Measurements from ENCODE around the gene BPIFB4.

BPIFB4 gene

GRCh38 chr20:33062105-33062824, 17.2 kb upstream of the BPIFB4 start:
- no peak for DNase-seq (ENCODE audit: low read depth)

GRCh38 chr20:33062825-33063149, 16.7 kb upstream of the BPIFB4 start:
- DNase-seq (ENCODE audit: low read depth), result no peak

- DNase-seq (ENCODE audit: low read depth), result no peak
Observed at GRCh38 chr20:33063271-33063670, 16.2 kb upstream of the BPIFB4 start.

- no peak for DNase-seq (ENCODE audit: low read depth)
Observed at GRCh38 chr20:33064572-33065287, 14.7 kb upstream of the BPIFB4 start.

- no peak for DNase-seq (ENCODE audit: low read depth)
Observed at GRCh38 chr20:33065785-33066184, 13.7 kb upstream of the BPIFB4 start.

GRCh38 chr20:33067806-33068205, 11.6 kb upstream of the BPIFB4 start:
- DNase-seq (ENCODE audit: low read depth), result no peak

GRCh38 chr20:33068251-33068939, 11.0 kb upstream of the BPIFB4 start:
- no peak for DNase-seq (ENCODE audit: low read depth)

GRCh38 chr20:33069673-33070072, 9.8 kb upstream of the BPIFB4 start:
- no peak for DNase-seq (ENCODE audit: low read depth)

- no peak for DNase-seq (ENCODE audit: low read depth)
Observed at GRCh38 chr20:33070111-33071053, 9.1 kb upstream of the BPIFB4 start.

GRCh38 chr20:33071198-33071597, 8.2 kb upstream of the BPIFB4 start:
- DNase-seq (ENCODE audit: low read depth), result no peak

GRCh38 chr20:33072362-33072761, 7.1 kb upstream of the BPIFB4 start:
- DNase-seq (ENCODE audit: low read depth), result no peak

GRCh38 chr20:33072813-33073212, 6.6 kb upstream of the BPIFB4 start:
- DNase-seq (ENCODE audit: low read depth), result no peak

- no peak for DNase-seq (ENCODE audit: low read depth)
Observed at GRCh38 chr20:33074675-33075074, 4.8 kb upstream of the BPIFB4 start.

- no peak for DNase-seq (ENCODE audit: low read depth)
Observed at GRCh38 chr20:33075281-33075680, 4.2 kb upstream of the BPIFB4 start.

- DNase-seq (ENCODE audit: low read depth), result no peak
Observed at GRCh38 chr20:33076662-33077372, 2.6 kb upstream of the BPIFB4 start.

GRCh38 chr20:33081411-33082154, 2.1 kb downstream of the BPIFB4 start:
- no peak for DNase-seq (ENCODE audit: low read depth)

GRCh38 chr20:33082546-33082945, 3.1 kb downstream of the BPIFB4 start:
- no peak for DNase-seq (ENCODE audit: low read depth)

GRCh38 chr20:33083544-33084340, 4.3 kb downstream of the BPIFB4 start:
- DNase-seq (ENCODE audit: low read depth), result no peak

- no peak for DNase-seq (ENCODE audit: low read depth)
Observed at GRCh38 chr20:33084722-33085121, 5.3 kb downstream of the BPIFB4 start.
